Stimulated activated CD8-positive, alpha-beta memory T cell treated with anti-CD3 and anti-CD28 coated beads, Interleukin-12 subunit alpha, Interleukin-12 subunit beta, amount 100 ng/mL, for 24 hours (primary cell): ENCODE data around the gene WDR37.

Experiments used
- DNase-seq: peaks from one replicate; pipeline ENCODE4 v3.0.0-alpha.2; 2020; ENCODE audit errors: extremely low read depth

The WDR37 gene

DNA sequence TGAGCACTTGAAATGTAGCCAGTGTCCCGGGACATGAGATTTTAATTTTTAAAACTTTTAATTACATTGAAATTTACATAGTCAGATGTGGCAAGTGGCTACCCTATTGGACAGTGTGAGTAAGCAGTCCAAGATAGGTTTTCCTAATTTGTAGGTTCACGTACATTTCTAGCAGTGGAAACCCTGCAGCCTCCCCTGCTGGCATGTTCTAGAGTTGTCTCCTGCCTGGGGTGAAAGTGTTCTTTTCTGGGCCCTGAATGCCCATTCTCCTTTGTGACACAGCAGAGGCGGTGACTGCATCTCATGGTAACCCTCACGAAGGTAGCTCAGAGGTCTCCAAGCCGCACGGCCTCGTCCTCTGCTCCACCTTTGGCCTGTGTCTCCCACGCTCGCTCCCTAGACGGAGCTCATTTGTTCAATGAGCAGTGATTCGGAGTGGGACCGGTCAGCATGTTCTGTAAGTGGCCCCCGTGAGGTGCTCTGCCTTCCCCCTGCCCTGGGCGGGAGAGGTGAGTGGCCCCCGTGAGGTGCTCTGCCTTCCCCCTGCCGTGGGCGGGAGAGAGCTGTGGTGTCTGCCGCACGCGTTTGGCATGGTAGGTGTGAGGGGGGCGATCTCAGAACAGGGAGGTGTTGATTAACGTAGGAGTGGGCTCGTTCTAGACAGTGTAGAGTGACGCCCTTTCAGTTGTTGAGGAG, 18.0 kb downstream of the WDR37 start:
- DNase-seq: no peak

DNA sequence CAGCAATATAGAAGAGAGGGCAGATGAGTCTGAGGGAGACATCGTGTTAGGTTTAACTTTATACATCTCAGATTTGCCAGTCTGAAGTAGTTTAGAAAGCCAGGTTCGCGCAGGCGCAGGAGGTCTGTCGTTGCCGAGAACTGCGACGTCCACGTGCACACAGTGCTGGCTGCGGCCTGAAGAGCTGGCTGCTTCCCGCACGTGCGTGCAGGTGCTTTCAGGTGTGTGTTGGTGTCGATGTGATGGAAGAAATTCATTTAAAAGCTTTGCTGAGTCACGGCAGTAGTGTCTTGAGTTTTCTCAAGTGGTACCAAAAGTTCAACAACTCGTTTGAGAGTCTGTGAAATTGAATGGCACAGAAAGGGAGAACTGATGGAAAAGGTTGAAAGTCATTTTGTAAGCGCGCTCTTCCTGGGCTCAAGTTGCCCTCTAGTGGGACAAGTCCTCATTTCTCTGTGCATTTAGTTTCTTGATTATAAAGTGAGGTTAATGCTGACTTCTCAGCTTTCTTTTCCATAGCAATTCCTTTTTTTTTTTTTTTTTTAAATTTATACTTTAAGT, 18.6 kb downstream of the WDR37 start:
- no peak for DNase-seq

DNA sequence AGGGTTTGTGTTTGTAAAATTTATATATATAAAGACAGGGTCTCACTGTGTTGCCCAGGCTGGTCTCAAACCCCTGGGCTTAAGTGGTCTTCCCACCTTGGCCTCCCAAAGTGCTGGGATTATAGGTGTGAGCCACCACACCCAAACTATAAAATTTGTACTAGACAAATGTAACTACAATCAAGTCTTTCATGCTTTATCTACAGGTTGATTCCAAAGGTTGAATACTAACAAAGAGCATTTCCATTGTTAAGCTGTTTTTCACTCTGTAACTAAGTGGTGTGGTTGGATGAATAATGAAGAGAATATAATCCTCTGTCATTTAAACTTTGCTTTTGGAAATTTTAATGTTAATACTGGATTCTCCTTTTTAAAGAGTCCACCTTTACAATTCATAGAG, 22.5 kb downstream of the WDR37 start:
- DNase-seq: no peak

DNA sequence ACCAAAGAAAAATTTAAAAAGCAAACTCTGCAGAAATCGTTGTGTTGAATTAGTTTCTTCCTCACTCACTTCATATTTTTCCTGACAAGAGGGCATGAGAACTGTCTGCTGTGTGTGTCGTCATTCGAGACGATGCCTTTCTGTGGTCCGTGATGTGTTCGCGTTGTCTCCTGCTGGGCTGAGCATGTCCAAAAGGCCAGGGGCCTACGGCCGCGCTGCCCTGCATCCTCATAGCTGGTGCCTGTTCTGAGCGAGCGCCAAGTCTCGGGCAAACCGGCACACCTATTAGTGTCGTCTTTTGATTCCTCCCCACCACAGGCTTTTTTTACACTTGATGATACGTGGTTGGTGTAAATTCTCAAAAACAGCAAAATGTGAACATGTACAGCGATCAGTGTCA, 27.4 kb downstream of the WDR37 start:
- DNase-seq: no peak

DNA sequence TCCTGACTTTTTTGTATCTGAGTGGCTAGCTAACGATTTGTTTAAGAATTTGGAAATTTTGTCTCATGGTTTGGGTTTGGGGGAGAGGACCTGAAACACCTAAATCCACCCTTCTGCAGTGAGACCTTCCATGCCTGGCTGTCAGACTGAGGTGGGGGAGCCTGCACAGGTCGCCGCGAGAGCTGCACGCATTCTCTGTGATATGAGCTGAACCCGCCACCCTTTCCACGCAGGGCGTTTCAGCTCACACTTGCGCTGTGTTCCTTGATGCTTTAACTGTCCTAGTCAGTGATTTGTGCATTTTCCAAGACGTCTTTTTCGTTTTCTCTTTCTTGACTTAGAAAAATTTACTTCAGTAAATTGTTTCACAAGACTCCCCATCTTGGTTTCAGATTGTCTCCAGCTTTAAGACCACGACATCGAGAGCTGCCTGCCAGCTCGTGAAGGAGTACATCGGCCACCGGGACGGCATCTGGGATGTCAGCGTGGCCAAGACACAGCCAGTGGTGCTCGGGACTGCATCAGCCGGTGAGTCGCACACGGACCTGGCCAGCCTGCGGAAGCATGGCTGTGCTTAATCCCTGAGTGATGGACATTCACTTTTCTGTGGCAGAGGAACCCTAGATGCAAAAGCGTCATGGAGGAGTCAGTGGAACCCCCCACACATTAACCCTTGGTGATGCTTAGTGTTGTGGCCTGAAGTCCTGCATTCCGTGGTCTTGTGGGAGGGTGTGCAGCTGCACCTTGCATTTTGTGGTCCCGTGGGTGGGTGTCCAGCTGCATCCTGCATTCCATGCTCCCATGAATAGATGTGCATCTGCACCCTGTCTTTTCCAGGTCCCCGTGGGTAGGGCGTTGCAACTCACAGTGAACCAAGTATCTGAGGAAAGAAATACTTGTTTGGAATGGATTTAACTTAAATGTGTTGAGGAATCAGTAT, 28.1 kb downstream of the WDR37 start:
- no peak for DNase-seq

DNA sequence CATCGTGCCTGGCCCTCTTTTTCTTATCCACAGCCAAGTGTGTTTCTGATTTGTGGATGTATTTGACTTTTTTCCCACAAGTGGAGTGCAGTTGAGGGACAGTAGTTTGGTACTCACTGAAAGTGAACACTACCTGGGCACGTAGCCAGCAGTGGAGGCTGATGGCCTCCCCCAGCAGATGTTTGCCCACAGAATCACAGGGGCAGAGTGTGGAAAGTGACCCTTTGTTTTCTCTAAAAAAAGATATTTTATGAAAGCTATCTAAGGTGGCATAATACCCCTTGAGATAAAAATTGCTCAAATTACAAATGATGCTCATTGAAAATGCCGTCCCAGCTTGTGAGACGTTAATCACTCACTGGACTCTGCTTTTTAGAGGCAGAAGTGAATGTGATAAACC, 29.1 kb downstream of the WDR37 start:
- DNase-seq: no peak

DNA sequence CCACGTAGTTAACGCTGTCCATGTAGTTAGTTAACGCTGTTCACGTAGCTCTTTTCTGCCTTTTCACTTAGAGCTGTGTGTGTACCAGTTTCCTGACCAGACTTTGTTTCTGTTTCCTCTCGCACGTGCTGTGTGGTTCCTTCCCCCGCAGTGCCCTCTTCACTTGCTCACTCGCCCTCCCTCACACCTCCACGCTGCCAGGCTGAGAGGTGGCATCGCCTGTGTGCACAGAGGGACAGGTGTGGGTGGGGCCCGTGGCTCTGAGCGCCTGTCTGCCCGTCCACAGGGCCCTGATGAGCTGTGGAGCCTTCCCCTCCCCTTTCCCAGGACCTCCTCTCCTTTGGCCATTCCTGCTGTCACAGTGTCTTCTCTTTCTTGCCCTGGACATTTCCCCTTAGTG, 30.6 kb downstream of the WDR37 start:
- DNase-seq: no peak

DNA sequence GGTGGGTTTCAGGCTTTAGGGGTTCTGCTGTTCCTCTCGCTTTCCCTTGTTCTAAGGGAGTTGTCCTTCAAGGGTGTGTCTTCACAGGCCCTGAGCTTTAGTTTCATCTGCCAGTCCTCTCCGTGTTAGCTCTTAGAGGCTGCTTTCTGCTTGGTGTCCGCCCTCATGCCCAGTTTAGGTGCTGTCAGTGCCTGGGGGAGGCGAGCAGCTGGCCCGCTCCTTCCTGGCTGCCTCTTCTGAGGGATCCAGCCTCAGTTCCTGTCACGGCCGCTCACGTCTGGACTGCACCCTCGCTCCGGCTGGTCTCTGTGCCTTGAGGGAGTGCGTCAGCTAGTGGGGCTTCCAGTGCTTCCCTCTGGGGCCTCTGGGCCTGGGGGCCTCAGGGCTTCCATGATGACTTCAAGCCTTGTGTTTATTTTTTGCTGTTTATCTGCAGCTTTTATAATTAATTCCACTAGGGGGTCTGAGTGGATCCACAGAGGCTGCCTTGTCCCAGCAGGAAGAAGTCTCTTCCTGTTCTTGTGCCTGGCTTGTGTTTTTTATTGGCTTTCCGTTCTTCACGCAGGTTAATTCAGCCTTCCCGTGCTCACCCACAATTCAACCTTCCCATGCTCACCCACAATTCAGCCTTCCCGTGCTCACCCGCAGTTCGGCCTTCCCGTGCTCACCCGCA, 33.0 kb downstream of the WDR37 start:
- no peak for DNase-seq

DNA sequence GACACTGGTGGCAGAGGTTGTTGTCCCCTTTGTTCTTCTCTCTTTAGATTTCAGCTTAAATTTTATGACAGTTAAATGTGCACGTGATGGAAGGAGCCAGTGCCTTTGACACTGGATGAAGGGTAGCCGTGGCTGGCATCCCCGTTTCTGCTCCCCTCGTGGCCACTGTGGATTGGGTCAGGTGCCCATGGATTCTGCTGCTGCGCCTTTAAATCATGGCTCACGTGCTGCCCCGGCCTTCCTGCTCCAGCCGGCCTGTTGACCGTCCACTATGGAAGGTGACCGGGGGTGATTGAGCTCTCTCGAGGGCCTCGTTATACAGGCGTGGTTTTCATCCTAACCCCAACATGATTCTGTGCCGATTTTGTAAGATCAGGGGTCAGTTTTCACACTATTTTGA, 34.5 kb downstream of the WDR37 start:
- no peak for DNase-seq

DNA sequence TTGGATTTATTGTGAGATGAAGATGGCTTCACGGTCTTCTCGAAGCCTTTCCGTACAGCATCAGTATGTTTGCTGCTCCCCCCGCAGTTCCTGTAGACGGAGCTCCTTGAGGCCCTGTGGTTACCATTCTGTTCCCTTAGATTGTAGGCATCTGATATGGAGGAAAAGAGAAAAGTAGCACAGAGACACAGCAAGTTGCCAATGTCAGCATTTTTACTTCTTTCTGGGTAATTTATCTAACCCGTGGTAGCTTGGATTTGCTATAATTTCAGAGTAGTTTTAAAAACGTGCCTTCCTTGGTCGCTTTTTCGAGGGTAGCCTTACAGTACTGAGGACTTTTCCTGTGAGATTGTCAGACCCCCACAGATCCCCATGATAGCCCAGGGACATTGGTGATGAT, 37.5 kb downstream of the WDR37 start:
- no peak for DNase-seq

DNA sequence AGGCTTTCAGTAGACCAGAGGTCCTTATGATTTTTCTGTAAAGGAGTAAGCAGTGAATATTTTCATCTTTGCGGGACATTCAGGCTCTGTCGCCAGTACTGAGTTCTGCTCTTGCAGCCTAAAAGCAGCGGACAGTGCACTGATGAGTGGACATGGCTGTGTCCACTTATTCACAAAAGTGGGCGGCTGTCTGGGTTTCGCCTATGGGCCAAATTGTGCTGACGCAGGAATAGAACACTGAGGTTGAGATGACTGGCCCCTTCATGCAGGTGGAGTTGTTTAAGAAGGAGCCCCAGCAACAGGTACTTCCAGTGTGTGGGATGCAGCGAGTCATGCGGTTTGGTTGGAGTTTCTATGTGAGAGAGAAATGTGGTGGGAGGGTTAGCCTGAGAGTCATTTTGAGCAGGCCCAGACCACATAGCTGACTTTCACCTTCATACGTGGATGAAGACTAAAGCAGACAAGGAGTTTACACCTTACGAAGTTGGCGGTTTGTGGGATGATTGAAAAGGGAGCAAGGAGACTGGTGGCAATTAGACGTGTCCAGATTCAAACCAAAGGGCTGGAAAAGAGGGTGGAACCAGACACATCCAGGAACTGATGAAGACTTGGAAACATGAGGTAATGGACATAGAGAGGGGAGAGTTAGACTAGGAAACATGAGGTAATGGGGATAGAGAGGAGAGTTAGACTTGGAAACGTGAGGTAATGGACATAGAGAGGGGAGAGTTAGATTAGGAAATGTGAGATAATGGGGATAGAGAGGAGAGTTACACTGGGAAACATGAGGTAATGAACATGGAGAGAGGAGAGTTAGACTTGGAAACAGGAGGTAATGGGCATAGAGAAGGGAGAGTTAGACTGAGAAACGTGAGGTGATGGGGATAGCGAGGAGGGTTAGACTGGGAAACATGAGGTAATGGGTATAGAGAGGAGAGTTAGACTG, 38.2 kb downstream of the WDR37 start:
- peak; percentile 30 for DNase-seq

DNA sequence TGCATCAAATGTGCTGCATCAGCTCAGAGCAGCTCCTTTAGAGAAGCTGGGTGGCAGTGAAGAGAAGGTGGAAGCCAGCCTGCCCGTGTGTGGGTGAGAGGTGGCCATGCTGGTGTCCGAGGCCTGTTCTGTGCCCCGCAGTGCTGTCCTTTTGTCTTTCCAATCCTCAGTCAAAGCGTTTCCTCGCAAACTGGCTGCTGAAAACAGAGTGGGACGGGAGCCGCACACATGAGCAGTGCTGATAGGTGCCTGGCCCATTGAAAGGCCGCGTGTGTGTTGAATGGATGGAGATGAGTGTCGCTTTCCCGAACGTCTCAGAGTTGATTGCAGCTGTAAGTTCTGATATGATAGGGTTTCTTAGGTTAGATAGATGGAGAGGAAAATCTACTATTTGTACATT, 39.3 kb downstream of the WDR37 start:
- DNase-seq: no peak

DNA sequence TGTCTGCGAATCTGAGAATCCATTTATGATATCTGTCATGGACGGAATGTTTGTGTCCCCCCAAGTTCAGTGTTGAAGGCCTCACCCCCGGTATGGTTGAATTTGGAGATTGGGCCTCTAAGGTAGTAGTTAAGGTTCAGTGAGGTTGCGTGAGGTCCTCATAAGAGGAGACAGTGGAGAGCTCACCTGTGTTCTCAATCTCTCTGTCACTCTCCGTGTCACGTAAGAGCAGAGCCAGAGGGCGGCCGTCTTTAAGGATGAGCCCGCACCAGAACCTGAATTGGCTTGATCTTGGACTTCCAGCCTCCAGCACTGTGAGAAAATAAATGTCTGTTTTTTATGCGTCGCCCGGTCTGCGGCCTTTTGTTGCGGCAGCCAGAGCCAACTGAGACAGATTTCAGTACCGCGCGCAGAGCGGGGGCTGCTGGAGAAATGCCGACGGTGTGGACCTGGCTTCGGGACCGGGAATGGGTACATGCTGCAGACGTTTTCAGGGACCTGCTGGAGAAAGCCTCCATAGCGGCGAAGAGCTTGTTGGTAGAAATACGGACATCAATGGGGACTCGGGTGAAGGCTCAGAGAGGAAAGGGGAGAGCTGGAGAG, 40.2 kb downstream of the WDR37 start:
- no peak for DNase-seq

DNA sequence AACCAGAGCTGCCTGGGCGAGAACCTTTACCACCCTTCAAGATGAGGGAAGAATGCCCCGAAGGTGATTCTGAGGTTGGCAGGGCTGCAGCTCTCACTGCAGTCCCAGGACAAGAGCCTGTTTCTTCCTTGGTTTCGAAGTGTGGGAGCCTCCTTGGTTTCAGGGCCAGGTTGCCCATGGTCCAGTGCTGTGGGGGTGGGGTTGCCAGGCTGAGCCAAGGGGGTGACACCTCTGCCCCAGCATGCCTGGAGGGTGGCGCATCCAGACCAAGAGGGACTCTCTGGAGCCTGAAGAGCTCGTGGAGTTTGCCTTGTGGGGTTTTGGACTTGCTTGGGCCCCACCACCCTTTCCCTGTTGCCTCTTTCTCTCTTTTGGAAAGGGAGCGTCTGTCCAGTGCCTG, 41.3 kb downstream of the WDR37 start:
- DNase-seq: no peak

DNA sequence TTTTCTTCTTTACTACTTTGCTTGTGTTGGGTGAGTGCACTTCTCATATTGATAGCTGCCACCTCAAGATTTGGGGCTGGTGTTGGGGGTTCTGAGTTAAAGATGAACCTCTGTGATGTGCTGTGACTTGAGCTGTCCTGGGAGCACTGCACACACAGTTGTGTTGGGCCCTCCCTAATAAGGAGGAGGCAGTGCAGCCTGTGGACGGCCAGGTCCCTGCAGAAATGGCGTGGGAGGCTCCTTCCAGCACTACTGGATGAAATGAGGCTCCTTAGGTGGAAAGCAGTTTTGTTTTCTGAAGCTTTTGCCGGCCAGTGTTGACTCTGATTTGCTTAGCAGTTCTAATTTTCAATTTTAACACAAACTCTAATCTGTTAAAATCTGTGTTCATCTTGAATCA, 44.0 kb downstream of the WDR37 start:
- DNase-seq: no peak

DNA sequence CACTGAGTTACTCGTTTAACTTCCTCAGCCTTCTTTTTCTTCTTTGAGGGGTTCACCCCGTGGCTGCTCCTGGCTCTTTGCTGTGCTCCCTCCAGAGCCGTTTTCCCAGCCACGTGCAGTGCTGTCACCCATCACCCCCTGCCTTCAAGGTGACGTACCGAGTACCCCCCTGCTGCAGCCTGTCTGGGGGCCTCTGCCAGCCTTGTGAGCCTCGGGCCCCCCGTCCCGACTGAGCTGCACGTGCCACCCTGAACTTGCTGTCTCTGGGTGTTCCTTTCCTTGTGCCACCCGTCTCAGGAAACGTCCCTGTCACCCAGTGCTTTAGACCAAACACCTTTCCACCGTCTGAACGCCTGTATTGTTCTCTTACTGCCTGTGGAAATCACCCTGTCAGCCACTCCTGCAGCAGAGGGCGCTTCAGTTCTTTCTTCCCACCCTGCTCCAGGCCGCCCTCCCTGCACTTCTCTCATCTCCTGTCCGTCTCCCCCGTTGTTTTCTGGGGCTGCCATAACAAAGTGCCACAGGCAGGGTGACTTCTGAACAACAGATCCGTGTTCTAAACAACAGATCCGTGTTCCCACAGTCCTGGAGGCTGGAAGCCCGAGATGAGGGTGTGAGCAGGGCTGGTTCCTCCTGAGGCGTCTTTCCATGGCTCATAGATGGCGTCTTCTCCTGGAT, 44.6 kb downstream of the WDR37 start:
- DNase-seq: no peak

DNA sequence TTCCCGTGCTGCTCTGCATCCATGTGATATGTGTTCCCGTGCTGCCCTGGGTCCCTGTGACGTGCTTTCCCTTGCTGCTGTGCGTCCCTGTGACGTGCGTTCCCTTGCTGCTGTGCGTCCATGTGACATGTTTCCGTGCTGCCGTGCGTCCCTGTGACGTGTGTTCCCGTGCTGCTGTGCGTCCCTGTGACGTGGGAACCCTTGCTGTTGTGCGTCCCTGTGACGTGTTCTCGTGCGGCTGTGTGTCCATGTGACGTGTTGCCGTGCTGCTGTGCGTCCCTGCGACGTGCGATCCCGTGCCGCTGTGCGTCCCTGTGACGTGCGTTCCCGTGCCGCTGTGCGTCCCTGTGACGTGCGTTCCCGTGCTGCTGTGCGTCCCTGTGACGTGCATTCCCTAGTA, 45.8 kb downstream of the WDR37 start:
- DNase-seq: no peak

DNA sequence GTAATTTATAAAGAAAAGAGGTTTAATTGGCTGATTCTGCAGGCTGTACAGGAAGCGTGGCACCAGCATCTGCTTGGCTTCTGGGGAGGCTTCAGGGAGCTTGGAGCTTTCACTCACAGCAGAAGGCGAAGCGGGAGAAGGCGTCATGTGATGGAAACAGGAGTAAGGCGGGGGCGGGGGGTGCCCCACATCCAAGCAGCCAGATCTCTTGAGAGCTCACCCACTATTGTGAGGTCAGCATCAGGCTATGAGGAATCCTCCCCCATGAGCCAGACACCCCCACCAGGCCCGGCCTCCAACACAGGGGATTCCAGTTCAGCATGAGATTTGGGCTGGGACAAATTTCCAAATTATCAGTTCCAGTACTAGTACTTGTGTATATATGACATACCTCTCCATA, 46.2 kb downstream of the WDR37 start:
- DNase-seq: peak; percentile 19

DNA sequence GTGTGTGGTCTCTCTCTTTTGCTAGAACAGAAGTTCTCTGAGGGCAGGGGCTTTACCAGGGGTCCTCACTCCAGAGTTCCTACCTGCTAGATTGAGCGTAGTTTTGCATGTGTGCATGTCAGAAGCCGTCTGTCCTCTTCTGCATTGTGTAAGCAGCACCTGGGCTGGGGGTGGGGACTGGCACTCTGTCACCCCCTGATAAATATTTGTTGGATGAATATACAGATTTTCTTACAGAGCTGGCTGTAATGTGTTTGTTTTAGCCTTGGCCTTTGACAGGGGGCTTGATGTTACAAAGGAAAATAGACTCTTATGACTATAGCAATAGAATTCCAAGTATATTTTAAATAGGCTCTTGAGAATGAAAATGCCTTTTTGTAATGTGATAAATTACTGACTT, 46.6 kb downstream of the WDR37 start:
- no peak for DNase-seq

DNA sequence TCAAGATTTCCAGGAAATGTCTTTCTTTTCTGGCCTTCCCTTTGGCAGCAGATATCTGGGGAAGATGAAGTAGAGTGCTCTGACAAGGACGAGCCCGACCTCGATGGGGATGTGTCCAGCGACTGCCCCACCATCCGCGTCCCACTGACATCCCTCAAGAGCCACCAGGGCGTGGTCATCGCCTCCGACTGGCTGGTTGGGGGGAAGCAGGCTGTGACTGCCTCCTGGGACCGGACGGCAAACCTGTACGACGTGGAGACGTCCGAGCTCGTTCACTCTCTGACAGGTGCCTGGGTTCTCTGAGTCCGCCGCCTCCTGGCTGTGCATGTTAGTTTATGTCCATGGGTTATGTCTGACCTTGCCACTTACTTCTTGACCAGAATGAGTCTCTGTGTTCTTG, 47.4 kb downstream of the WDR37 start:
- DNase-seq: no peak
